A549 (cell line): ENCODE data around the gene BTBD6.

Experiments
- HOXA7 ChIP-seq: fragments of 250-450 bp; sonication (Bioruptor Pico); IDR thresholded peaks from 2 replicates; pipeline ENCODE4 v1.5.0; 2020; ENCODE audit warnings: mild to moderate bottlenecking, moderate library complexity
- JUN ChIP-seq, 2 experiments: fragments of >200 bp; sonication (Bioruptor Twin); formaldehyde crosslinking; IDR thresholded peaks; 2 replicates in 1 of 2; 3 replicates in 1 of 2; pipeline ENCODE4 v1.6.1; 2016 to 2017
- NPAS2 ChIP-seq: fragments of 250-450 bp; sonication (Bioruptor Pico); IDR thresholded peaks from 2 replicates; pipeline ENCODE4 v1.8.0; 2022; ENCODE audit warnings: mild to moderate bottlenecking, moderate library complexity, borderline replicate concordance
- POLR2A ChIP-seq: IDR thresholded peaks from 2 replicates; pipeline ENCODE4 v1.6.1; 2012; ENCODE audit warnings: mild to moderate bottlenecking, low read length
- POLR2AphosphoS2 ChIP-seq: conservative IDR thresholded peaks from 2 replicates; pipeline ENCODE4 v1.6.1; 2012; ENCODE audit warnings: low read length, improper control_type of control experiment, inconsistent platforms
- RAD21 ChIP-seq, 2 experiments: fragments of >200 bp in 1 of 2; sonication (Bioruptor Twin) in 1 of 2; formaldehyde crosslinking in 1 of 2; IDR thresholded peaks in 1 of 2; conservative IDR thresholded peaks in 1 of 2; 2 replicates in 1 of 2; 3 replicates in 1 of 2; pipeline ENCODE4 v1.6.1; 2012 to 2018; ENCODE audit warnings: inconsistent platforms in 1 of 2
- RCOR1 ChIP-seq: fragments of 150-350 bp; IDR thresholded peaks from 2 replicates; pipeline ENCODE4 v1.6.1; 2014; ENCODE audit warnings: antibody characterized with exemption, low read length, low read depth
- RFX5 ChIP-seq: fragments of 450-650 bp; IDR thresholded peaks from 2 replicates; pipeline ENCODE4 v1.7.1; 2014; ENCODE audit warnings: antibody characterized with exemption, mild to moderate bottlenecking, moderate library complexity
- TF ChIP-seq, protein P1 (sequence below): fragments of 200-600 bp; sonication (generic); IDR thresholded peaks from 2 replicates; pipeline ENCODE4 v1.6.1; 2016; ENCODE audit warnings: antibody characterized with exemption, mild to moderate bottlenecking, moderate library complexity
- TF ChIP-seq, protein P2 (sequence below): fragments of 150-350 bp; IDR thresholded peaks from 2 replicates; pipeline ENCODE4 v1.6.1; 2014; ENCODE audit warnings: low read depth, mild to moderate bottlenecking, low read length
- TF ChIP-seq, protein P3 (sequence below): fragments of >200 bp; sonication (Bioruptor Twin); formaldehyde crosslinking; IDR thresholded peaks from 3 replicates; pipeline ENCODE4 v1.5.1; 2016
- TF ChIP-seq, protein P4 (sequence below): IDR thresholded peaks from 2 replicates; pipeline ENCODE4 v1.6.1; 2012; ENCODE audit warnings: low read depth, borderline replicate concordance

DNA sequence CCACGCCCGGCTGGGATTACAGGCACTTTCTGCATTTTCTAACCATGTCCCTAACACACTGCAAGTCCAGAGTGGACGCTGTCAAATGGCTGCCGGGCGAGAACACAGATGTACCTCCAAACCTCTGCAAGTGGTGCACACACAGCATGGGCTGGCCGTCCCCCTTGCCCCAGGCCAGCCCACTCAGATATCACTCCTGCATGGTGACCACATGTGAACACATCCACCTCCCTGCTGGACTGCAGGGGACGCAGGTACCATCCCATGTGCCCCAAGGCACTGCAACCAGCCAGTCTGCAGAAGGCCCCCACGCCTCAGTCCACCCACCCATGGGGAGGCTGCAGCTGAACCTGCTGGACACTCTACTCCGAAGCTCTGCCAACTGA is 38.4 kb downstream of the BTBD6 start:
- TF ChIP-seq, protein P1, sequence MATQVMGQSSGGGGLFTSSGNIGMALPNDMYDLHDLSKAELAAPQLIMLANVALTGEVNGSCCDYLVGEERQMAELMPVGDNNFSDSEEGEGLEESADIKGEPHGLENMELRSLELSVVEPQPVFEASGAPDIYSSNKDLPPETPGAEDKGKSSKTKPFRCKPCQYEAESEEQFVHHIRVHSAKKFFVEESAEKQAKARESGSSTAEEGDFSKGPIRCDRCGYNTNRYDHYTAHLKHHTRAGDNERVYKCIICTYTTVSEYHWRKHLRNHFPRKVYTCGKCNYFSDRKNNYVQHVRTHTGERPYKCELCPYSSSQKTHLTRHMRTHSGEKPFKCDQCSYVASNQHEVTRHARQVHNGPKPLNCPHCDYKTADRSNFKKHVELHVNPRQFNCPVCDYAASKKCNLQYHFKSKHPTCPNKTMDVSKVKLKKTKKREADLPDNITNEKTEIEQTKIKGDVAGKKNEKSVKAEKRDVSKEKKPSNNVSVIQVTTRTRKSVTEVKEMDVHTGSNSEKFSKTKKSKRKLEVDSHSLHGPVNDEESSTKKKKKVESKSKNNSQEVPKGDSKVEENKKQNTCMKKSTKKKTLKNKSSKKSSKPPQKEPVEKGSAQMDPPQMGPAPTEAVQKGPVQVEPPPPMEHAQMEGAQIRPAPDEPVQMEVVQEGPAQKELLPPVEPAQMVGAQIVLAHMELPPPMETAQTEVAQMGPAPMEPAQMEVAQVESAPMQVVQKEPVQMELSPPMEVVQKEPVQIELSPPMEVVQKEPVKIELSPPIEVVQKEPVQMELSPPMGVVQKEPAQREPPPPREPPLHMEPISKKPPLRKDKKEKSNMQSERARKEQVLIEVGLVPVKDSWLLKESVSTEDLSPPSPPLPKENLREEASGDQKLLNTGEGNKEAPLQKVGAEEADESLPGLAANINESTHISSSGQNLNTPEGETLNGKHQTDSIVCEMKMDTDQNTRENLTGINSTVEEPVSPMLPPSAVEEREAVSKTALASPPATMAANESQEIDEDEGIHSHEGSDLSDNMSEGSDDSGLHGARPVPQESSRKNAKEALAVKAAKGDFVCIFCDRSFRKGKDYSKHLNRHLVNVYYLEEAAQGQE = no peak
- TF ChIP-seq NPAS2 (CRISPR knock-in tag) = no peak
- TF ChIP-seq RCOR1 = no peak
- TF ChIP-seq RAD21 (conservative IDR thresholded peaks at IDR 0.05 in 1 of 2, IDR thresholded peaks at IDR 0.05 in 1 of 2) = no peak
- TF ChIP-seq, protein P2, sequence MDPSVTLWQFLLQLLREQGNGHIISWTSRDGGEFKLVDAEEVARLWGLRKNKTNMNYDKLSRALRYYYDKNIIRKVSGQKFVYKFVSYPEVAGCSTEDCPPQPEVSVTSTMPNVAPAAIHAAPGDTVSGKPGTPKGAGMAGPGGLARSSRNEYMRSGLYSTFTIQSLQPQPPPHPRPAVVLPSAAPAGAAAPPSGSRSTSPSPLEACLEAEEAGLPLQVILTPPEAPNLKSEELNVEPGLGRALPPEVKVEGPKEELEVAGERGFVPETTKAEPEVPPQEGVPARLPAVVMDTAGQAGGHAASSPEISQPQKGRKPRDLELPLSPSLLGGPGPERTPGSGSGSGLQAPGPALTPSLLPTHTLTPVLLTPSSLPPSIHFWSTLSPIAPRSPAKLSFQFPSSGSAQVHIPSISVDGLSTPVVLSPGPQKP = no peak
- TF ChIP-seq, protein P3, sequence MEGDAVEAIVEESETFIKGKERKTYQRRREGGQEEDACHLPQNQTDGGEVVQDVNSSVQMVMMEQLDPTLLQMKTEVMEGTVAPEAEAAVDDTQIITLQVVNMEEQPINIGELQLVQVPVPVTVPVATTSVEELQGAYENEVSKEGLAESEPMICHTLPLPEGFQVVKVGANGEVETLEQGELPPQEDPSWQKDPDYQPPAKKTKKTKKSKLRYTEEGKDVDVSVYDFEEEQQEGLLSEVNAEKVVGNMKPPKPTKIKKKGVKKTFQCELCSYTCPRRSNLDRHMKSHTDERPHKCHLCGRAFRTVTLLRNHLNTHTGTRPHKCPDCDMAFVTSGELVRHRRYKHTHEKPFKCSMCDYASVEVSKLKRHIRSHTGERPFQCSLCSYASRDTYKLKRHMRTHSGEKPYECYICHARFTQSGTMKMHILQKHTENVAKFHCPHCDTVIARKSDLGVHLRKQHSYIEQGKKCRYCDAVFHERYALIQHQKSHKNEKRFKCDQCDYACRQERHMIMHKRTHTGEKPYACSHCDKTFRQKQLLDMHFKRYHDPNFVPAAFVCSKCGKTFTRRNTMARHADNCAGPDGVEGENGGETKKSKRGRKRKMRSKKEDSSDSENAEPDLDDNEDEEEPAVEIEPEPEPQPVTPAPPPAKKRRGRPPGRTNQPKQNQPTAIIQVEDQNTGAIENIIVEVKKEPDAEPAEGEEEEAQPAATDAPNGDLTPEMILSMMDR = no peak
- TF ChIP-seq, protein P4, sequence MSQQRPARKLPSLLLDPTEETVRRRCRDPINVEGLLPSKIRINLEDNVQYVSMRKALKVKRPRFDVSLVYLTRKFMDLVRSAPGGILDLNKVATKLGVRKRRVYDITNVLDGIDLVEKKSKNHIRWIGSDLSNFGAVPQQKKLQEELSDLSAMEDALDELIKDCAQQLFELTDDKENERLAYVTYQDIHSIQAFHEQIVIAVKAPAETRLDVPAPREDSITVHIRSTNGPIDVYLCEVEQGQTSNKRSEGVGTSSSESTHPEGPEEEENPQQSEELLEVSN = no peak
- TF ChIP-seq JUN (IDR thresholded peaks at IDR 0.05) = no peak
- TF ChIP-seq RFX5 = no peak
- no peak for TF ChIP-seq POLR2A
- TF ChIP-seq HOXA7 = no peak
- TF ChIP-seq POLR2AphosphoS2 = no peak
